Thymus (tissue), 11 donors: Measurements from ENCODE around the gene NFE2L3. TPM values are rescaled to one million over a fixed set of nuclear protein-coding genes. Genes with fewer than 3 reads are reported as not detected.
"Not testable (repeated sequence)": the region's sequence is repeated elsewhere in the genome, so short reads cannot be mapped to it uniquely, and the experiment has no call there.

Source experiments
- DNase-seq, 9 donors: peaks; one replicate each; pipeline ENCODE4 v3.0.0-alpha.2; 2013; ENCODE audit warnings: low spot score in 9 of 9, low read depth in 6 of 9, missing footprints in 1 of 9
- H3K27ac ChIP-seq, 2 donors: one replicate each; pipeline ENCODE4 v1.5.1; 2013; ENCODE audit warnings: control low read depth in 1 of 2, low read depth in 1 of 2, low read length in 1 of 2, mild to moderate bottlenecking in 1 of 2, moderate library complexity in 1 of 2
- H3K27me3 ChIP-seq, 2 donors: one replicate each; pipeline ENCODE4 v1.5.1; 2013; ENCODE audit warnings: low read length in 1 of 2; ENCODE audit not compliant: control insufficient read depth in 2 of 2, insufficient read depth in 1 of 2
- H3K36me3 ChIP-seq, 2 donors: one replicate each; pipeline ENCODE4 v1.5.1; 2013; ENCODE audit warnings: low read length in 1 of 2, mild to moderate bottlenecking in 1 of 2, moderate library complexity in 1 of 2; ENCODE audit not compliant: control insufficient read depth in 2 of 2, insufficient read depth in 2 of 2
- H3K4me1 ChIP-seq, 2 donors: one replicate each; pipeline ENCODE4 v1.5.1; 2013; ENCODE audit warnings: low read length in 2 of 2; ENCODE audit not compliant: control insufficient read depth in 2 of 2, insufficient read depth in 2 of 2
- H3K4me3 ChIP-seq, 2 donors: one replicate each; pipeline ENCODE4 v1.5.1; 2013; ENCODE audit warnings: low read length in 2 of 2, control low read depth in 1 of 2, mild to moderate bottlenecking in 1 of 2
- H3K9me3 ChIP-seq, 2 donors: one replicate each; pipeline ENCODE4 v1.5.1; 2013; ENCODE audit warnings: low read length in 1 of 2, mild to moderate bottlenecking in 1 of 2; ENCODE audit not compliant: control insufficient read depth in 2 of 2, insufficient read depth in 1 of 2
- WGBS: extraction: QIAGEN DNeasy Blood & Tissue Kit; methylation state at CpG from one replicate; pipeline ENCODE4 v1.1.7; 2013; 5-methylcytosine and 5-hydroxymethylcytosine counted together
- polyA plus RNA-seq: library from polyadenylated mRNA; stranded (reverse); fragments of 200-250 nt; gene quantifications from one replicate; pipeline ENCODE4 v1.2.3, GENCODE V29; 2013
- total RNA-seq: library from RNA; stranded (reverse); fragments of 120-200 nt; gene quantifications from one replicate; pipeline ENCODE4 v1.2.4, GENCODE V29; 2013
- donor health status: healthy.

Gene NFE2L3
- total and polyA plus RNA-seq, 2 donors: 12.0 to 39.3 TPM

DNA sequence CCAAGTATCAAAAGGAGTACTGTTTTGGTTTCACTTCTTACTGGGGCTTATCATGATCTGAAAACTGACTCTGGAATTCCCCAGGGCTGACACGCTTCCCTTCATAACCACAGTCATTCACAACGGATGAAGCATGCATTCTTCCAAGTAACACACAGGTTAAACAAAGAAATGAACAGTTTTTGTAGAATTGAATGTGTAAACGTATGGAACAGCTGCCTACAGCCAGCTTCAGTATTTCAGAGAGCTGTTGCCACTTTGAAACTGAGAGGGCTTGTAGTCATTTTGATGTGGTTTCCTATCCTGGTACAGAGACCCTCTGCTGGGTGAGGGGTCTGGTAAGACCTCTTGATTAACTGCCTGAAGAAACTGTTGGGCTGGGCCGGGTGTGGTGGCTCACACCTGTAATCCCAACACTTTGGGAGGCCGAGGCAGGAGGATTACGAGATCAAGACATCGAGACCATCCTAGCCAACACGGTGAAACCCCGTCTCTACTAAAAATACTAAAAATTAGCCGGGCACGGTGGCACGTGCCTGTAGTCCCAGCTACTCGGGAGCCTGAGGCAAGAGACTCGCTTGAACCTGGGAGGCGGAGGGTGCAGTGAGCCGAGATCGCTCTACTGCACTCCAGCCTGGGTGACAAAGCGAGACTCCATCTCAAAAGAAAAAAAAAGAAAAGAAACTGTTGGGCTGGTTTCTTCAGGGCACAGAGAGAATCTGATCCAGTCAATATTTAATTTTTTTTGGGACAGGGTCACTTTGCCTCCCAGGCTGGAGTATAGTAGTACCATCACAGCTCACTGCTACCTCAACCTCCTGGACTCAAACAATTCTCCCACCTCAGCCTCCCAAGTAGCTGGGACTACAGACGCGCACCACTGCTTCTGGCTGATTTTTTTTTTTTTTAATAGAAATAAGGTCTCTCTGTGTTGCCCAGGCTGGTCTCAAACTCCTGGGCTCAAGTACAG is 4.7 kb downstream of the NFE2L3 start:
- Histone ChIP-seq H3K36me3 (no peaks in the 10 kb centered on the region), H3K4me1 (peaks cover 17 to 65% of the 10 kb centered on the region in 2 donors), H3K9me3 (no peaks in the 10 kb centered on the region), H3K27ac (peak overlapping the region; percentile 49 to 82), H3K4me3 (no peak overlapping the region), H3K27me3 (peaks cover 13 to 20% of the 10 kb centered on the region in 2 donors)
- DNase-seq: peak in 3 of 9 donors; percentile 48 to 70 (median 50)
- 72% methylated on average over 20 of the region's 20 CpGs for WGBS

DNA sequence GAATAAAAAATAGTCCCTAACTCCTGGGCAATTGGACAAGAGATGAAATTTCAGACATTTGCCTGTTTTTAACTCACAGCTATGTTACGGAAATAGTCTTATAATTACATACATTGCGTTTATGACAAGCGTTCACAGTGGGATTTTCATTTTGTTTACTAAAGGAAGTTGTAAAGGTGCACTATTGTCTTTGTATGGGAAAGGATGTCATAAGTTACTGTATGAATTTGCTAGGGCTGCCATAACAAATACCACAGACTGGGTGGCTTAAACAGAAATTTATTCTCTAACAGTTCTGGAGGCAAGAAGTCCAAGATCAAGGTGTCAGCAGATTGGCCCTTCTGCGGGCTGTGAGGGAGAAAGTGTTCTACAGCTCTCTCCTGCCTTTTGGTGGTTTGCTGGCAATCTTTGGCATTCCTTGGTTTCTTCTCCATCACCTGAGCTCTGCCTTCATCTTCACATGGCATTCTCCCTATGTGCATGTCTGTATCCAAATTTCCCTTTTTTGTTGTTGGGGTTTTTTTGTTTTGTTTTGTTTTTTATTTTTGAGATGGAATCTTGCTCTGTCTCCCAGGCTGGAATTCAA is 5.6 kb downstream of the NFE2L3 start:
- 96% methylated on average over 4 of the region's 4 CpGs for WGBS
- Histone ChIP-seq H3K27ac (peak overlapping the region in 1 of 2 donors; percentile 82), H3K4me1 (peaks cover 14 to 63% of the 10 kb centered on the region in 2 donors)

DNA sequence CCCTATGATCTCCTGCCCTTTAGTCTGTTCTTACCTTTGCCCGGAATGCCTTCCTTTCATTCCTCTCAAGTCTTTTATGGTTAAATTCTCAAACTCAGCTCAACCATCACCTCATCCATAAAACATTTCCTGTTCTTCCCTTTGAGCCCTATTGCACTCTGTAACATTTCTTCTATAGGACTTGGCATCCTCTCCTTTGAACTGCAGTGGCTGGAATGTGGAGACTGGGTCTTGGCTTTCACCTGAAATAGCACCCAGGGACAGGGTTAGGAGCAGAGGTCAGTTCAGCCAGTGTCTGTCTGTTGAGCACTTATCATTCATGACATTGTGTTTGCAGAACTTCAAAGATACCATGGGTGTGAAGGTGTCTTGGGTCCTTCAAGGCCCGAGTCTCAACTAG is 7.2 kb downstream of the NFE2L3 start:
- Histone ChIP-seq H3K4me3 (no peak overlapping the region), H3K4me1 (peaks cover 11 to 51% of the 10 kb centered on the region in 2 donors), H3K9me3 (no peaks in the 10 kb centered on the region), H3K27me3 (peaks cover 0 to 1% of the 10 kb centered on the region in 2 donors), H3K27ac (peak overlapping the region in 1 of 2 donors; percentile 56), H3K36me3 (no peaks in the 10 kb centered on the region)
- no peak for DNase-seq
- WGBS: 93% methylated on average over 2 of the region's 2 CpGs

More for the DNA sequence above, 5.6 kb downstream of the NFE2L3 start:
- DNase-seq: peak in 1 of 9 donors; percentile 14
- H3K4me3 ChIP-seq: no peak overlapping the region
- no peaks in the 10 kb centered on the region for H3K36me3 ChIP-seq
- H3K27me3 ChIP-seq: peaks cover 13 to 16% of the 10 kb centered on the region in 2 donors
- H3K9me3 ChIP-seq: no peaks in the 10 kb centered on the region

DNA sequence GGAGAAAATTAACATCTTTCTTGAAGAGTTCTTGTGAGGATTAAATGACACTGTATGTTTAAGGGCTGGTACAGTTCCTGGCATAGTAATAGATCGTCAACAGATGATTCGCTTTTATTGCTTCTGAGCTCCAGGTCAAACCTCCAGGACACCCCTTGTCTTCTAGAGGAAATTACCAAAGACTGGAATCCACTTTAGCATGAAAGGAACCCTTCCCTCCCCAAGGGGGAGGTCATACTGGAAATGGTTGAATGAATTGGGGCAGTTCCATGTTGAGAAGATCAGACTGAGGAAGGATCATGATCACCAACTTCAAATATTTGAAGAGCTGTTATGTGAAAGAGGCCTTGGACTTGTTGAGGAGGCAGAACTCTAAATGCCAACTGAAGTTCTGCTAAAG is 8.9 kb downstream of the NFE2L3 start:
- Histone ChIP-seq H3K9me3 (no peaks in the 10 kb centered on the region), H3K4me3 (no peak overlapping the region), H3K4me1 (peaks cover 6 to 35% of the 10 kb centered on the region in 2 donors), H3K27me3 (no peaks in the 10 kb centered on the region), H3K27ac (no peak overlapping the region), H3K36me3 (no peaks in the 10 kb centered on the region)
- DNase-seq: no peak
- whole genome bisulfite sequencing: over 99% methylated on average over 2 of the region's 2 CpGs

DNA sequence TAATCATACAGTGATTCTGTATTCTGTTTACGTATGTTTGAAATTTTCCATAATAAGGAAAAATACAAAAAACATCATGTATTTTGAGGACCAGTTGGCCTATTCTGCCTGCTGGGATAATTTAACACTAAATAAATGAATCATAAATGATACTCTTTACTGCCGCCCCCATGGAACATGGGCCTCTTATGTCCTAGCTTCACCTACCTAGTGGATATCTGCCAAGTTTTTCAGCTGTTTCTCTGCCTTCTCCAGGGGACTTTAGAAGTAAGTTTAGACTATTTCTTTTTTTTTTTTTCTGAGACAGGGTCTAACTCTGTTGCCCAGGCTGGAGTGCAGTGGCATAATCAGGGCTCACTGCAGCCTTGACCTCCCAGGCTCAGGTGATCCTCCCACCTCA is 10.4 kb downstream of the NFE2L3 start:
- Histone ChIP-seq H3K4me1 (peaks cover 3 to 38% of the 10 kb centered on the region in 2 donors), H3K27me3 (no peaks in the 10 kb centered on the region), H3K9me3 (no peaks in the 10 kb centered on the region), H3K4me3 (no peak overlapping the region), H3K36me3 (no peaks in the 10 kb centered on the region), H3K27ac (no peak overlapping the region)
- 97% methylated on average over 2 of the region's 2 CpGs for WGBS
- no peak for DNase-seq

DNA sequence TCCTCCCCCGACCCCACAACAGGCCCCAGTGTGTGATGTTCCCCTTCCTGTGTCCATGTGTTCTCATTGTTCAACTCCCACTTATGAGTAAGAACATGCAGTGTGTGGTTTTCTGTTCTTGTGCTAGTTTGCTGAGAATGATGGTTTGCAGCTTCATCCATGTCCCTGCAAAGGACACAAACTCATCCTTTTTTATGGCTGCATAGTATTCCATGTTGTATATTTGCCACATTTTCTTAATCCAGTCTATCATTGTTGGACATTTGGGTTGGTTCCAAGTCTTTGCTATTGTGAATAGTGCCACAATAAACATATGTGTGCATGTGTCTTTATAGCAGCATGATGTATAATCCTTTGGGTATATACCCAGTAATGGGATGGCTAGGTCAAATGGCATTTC is 11.8 kb downstream of the NFE2L3 start:
- not testable (repeated sequence) for DNase-seq, H3K9me3 ChIP-seq, H3K36me3 ChIP-seq, H3K4me3 ChIP-seq, H3K27me3 ChIP-seq, H3K27ac ChIP-seq
- 92% methylated on average over 1 of the region's 1 CpG for WGBS
- H3K4me1 ChIP-seq: peaks cover 3 to 27% of the 10 kb centered on the region in 2 donors

DNA sequence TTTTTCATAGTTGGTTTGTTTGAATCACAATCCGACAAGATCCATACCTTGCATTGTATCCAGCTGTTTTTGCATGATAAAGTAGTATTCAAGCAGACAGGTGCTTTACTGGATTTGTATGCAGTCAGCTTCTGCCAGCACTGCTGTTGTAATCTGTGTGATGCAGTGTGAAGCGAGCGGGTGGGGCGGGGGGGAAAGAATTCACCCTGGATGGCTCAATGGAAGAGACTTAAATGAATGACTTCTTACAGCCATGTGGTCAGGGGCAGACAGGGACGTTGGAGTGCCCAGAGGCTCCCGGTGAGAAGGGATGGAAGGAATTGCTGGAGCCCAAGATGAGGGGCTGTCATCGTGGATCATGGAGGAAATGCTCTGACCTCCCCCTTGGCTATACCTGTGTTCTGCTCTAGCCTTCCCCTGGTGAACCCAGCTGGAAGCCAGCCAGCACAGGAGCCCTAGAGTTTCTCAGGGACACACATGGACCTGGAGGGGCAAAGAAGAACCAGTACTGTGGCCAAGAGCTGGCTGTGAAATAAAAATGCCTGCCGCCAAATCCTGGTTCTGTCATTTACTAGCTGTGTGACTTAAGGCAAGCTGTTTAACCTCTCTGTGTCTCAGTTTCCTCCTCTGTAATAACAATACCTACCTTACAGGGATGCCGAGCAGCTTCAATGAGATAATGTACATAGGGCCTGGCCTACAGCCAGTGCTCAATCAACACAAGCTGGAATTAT is 14.1 kb downstream of the NFE2L3 start:
- Histone ChIP-seq H3K4me3 (no peak overlapping the region), H3K9me3 (no peaks in the 10 kb centered on the region), H3K27ac (peak overlapping the region in 1 of 2 donors; percentile 74), H3K4me1 (peaks cover 3 to 15% of the 10 kb centered on the region in 2 donors), H3K27me3 (no peaks in the 10 kb centered on the region), H3K36me3 (peaks cover 4 to 9% of the 10 kb centered on the region in 2 donors)
- no peak for DNase-seq
- WGBS: 95% methylated on average over 9 of the region's 9 CpGs

DNA sequence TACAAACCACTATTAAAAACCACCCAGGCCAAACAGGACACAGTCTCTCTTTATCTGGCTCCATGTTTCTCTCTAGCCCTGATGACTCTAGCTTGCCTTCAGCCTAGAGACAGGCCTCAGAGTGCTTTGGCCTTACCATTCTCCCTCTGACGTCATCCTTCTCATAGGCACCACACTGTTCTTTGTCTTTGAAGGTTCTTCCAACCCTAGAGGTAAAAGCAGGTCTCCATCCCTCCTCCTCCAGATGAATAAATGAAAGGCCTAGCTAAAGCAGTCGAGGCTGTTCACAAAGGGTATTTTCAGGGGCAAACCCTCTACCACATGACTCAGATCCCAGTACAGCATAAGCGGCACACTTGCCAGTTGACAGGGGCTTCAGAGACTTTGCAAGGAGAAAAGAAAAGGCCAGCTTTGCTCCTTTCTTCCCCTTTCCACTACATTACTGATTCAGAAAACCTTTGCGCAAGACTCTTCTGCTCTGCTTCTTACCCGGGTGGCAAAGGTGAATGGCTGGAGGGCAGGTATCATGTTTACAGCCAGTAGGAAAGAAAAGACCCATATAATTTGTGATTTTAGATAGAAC is 14.8 kb downstream of the NFE2L3 start:
- peaks cover 3 to 15% of the 10 kb centered on the region in 2 donors for H3K4me1 ChIP-seq
- H3K27me3 ChIP-seq: no peaks in the 10 kb centered on the region
- no peaks in the 10 kb centered on the region for H3K9me3 ChIP-seq
- H3K4me3 ChIP-seq: no peak overlapping the region
- peak overlapping the region in 1 of 2 donors; percentile 74 for H3K27ac ChIP-seq
- 92% methylated on average over 5 of the region's 5 CpGs for WGBS
- peaks cover 5 to 9% of the 10 kb centered on the region in 2 donors for H3K36me3 ChIP-seq
- DNase-seq: no peak
